GM12865 (cell line): ENCODE data around the gene TMTC3.
A peak's percentile ranks its signal among the peaks of the same experiment; 100 is the strongest.
"Not testable (repeated sequence)": the region's sequence is repeated elsewhere in the genome, so short reads cannot be mapped to it uniquely, and the experiment has no call there.

Source experiments
- DNase-seq: peaks from one replicate; pipeline ENCODE4 v3.0.0; 2010; ENCODE audit warnings: low read depth
- H3K4me3 ChIP-seq: 2 replicates; pipeline ENCODE4 v1.5.1; 2011; ENCODE audit warnings: mild to moderate bottlenecking, low read depth, low read length, control low read depth
- CTCF ChIP-seq: IDR thresholded peaks from 2 replicates; pipeline ENCODE4 v1.5.1; 2011; ENCODE audit warnings: low read length, control low read depth, low read depth, inconsistent platforms; ENCODE audit not compliant: insufficient read depth; ENCODE audit errors: missing control alignments

TMTC3 gene

DNA sequence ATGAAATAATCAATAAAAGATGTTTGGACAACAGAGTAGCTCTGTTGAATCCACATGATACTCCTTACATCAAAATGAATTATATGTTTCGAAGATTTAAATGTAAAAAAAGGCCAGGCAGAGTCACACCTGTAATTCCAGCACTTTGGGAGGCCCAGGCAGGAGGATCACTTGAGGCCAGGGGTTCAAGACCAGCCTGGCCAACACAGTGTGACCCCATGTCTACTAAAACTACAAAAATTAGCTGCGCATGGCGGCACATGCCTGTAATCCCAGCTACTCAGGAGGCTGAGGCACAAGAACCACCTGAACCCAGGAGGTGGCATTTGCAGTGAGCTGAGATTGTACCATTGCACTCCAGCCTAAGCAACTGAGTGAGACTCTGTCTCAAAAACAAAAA, 15.0 kb upstream of the TMTC3 start:
- H3K4me3 ChIP-seq, result no peak overlapping the region
- no peak for TF ChIP-seq CTCF
- no peak for DNase-seq

GRCh38 chr12:88127855-88128254, 14.3 kb upstream of the TMTC3 start:
- no peak for TF ChIP-seq CTCF
- H3K4me3 ChIP-seq, result no peak overlapping the region
- no peak for DNase-seq

- H3K4me3 ChIP-seq, result no peak overlapping the region
- no peak for TF ChIP-seq CTCF
- DNase-seq, result no peak
These were observed 9.7 kb upstream of the TMTC3 start for GRCh38 chr12:88132392-88132791.

DNA sequence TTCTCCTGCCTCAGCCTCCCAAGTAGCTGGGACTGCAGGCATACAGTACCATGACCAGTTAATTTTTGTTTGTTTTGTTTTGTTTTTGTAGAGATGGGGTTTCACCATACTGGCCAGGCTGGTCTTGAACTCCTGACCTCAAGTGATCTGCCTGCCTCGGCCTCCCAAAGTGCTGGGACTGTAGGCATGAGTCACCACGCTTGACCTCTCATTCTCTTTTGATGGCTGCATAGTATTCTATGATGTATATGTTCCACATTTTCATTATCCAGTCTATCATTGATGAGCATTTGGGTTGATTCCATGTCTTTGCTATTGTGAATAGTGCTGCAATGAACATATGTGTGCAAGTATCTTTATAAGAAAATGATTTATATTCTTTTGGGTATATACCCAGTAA, 8.9 kb upstream of the TMTC3 start:
- not testable (repeated sequence) for H3K4me3 ChIP-seq, DNase-seq

DNA sequence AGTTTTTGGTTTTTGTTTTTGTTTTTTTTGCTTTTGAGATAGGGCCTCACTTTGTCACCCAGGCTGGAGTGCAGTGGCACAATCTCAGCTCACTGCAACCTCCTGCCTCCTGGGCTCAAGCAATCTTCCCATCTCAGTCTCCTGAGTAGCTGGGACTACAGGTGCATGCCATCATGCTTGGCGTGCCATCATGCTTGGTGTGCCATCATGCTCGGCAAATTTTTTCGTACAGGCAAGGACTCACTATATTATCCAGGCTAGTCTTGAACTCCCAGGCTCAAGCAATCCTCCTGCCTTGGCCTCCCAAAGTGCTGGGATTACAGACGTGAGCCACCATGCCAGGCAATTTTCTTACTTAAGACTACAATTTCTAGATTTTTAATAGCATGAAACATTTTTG, 2.4 kb upstream of the TMTC3 start:
- H3K4me3 ChIP-seq, DNase-seq: not testable (repeated sequence)

GRCh38 chr12:88141425-88141773, 708 bp upstream of the TMTC3 start:
- DNase-seq, result no peak
- H3K4me3 ChIP-seq, result peak overlapping the region; percentile 87

GRCh38 chr12:88142610-88142991, 494 bp downstream of the TMTC3 start:
- H3K4me3 ChIP-seq, result peak overlapping the region; percentile 87
- no peak for TF ChIP-seq CTCF
- DNase-seq, result no peak

More at GRCh38 chr12:88141425-88141773, 708 bp upstream of the TMTC3 start:
- no peak for TF ChIP-seq CTCF

GRCh38 chr12:88144037-88144436, 1.9 kb downstream of the TMTC3 start:
- H3K4me3 ChIP-seq, result no peak overlapping the region
- DNase-seq, result no peak
- no peak for TF ChIP-seq CTCF
